Measurements from ENCODE around the gene EBPL.

DNA sequence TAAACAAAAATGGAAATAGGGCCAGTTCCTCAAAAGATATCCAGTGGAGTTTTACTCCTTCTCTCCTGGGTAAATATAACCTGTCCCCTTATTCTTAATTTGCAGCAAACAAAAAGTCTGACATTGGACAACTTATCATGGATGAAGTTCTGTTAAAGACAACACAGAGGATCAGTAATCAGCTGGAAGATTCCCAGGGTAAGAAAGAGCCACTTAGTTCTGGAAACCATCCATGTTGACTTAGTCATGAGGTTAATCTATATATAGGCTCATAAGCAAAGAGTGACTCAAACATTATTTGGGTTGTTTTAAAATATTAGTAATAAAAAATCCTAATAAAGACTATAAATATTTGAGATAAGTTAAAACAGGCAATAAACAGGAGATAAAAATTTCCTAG lies 40.5 kb upstream of the EBPL start:
- TF ChIP-seq CTCF (IDR thresholded peaks at IDR 0.05) (no peak), EP300 (IDR thresholded peaks at IDR 0.05) (no peak), POLR2AphosphoS5 (IDR thresholded peaks at IDR 0.05) (no peak), POLR2A (IDR thresholded peaks at IDR 0.05) (no peak)

All from upper lobe of left lung (tissue), 4 donors.